ENCODE measurements around the gene EPHB1. TPM values are rescaled to one million over a fixed set of nuclear protein-coding genes. Genes with fewer than 3 reads are reported as not detected.

Gene EPHB1
- total and polyA plus RNA-seq, 8 donors, result 0.02 to 1.4 (median 0.43) TPM

DNA sequence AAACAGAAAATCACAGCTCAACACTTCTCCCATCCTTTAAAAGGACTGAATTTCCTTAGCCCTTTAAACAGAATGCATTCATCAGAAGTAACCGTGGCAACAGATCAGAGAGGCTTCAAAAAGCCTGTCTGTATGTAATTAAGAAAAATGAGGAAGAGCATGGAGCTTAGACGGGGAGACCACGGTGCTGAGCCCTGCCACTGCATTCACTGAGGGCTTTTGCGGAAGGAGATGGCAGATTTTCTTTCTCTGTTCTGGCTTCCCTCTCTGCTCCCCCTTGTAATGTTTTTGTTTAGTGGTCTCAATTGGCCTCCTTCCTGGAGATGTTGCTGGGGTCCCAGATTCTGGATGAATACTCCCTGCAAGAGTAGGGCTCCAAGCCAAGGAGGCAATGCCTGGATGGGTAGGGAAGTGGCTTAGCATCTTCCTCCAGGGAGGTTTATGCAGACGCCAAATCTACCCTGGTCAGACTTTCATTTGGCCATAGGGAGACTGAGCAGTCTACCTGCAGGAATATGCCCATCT is 332.9 kb downstream of the EPHB1 start:
- H3K4me1 ChIP-seq, result no peaks in the 10 kb centered on the region
- no peaks in the 10 kb centered on the region for H3K9me3 ChIP-seq
- intact Hi-C loops (cut with DNase I), result no loop called here
- ATAC-seq (no peak), FAIRE-seq (no peak), DNase-seq (no peak)
- H3K4me3 ChIP-seq, result no peak overlapping the region
- no peaks in the 10 kb centered on the region for H3K36me3 ChIP-seq
- no peak overlapping the region for H3K27ac ChIP-seq
- TF ChIP-seq, protein P1, sequence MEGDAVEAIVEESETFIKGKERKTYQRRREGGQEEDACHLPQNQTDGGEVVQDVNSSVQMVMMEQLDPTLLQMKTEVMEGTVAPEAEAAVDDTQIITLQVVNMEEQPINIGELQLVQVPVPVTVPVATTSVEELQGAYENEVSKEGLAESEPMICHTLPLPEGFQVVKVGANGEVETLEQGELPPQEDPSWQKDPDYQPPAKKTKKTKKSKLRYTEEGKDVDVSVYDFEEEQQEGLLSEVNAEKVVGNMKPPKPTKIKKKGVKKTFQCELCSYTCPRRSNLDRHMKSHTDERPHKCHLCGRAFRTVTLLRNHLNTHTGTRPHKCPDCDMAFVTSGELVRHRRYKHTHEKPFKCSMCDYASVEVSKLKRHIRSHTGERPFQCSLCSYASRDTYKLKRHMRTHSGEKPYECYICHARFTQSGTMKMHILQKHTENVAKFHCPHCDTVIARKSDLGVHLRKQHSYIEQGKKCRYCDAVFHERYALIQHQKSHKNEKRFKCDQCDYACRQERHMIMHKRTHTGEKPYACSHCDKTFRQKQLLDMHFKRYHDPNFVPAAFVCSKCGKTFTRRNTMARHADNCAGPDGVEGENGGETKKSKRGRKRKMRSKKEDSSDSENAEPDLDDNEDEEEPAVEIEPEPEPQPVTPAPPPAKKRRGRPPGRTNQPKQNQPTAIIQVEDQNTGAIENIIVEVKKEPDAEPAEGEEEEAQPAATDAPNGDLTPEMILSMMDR (IDR thresholded peaks at IDR 0.05), result no peak
- no peaks in the 10 kb centered on the region for H3K27me3 ChIP-seq
- WGBS, 2 donors, result 65 to 71% methylated on average over 5 of the region's 5 CpGs

DNA sequence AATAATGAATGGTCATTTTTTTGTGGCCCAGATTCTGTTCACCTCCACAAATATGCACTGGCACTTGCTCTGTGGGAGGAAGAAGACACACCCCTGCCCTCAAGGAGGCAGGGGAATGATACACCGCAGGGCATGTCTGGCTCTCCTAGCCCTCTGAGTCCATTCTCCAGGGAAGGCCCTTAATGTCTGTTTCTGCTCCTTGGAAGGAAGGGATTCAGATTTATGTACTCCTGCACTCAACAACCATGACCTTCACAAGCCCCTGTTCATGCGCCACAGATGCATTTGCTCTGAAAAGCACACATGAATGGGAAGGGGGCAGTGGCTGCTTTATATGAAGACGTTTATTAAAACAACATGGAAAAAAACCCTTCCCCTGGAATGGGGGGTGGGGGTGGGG is 333.8 kb downstream of the EPHB1 start:
- Histone ChIP-seq H3K4me3 (no peak overlapping the region), H3K27ac (no peak overlapping the region), H3K9me3 (no peaks in the 10 kb centered on the region), H3K27me3 (no peaks in the 10 kb centered on the region), H3K4me1 (no peaks in the 10 kb centered on the region), H3K36me3 (no peaks in the 10 kb centered on the region)
- ATAC-seq (no peak), DNase-seq (no peak), FAIRE-seq (no peak)
- 63 to 68% methylated on average over 3 of the region's 3 CpGs for WGBS, 2 donors
- TF ChIP-seq, protein P1 (IDR thresholded peaks at IDR 0.05), result no peak
- intact Hi-C loops (cut with DNase I), result no loop called here

GRCh38 chr3:135131290-135131689 is 336.2 kb downstream of the EPHB1 start:
- ATAC-seq (no peak), FAIRE-seq (no peak), DNase-seq (no peak)
- Histone ChIP-seq H3K9me3 (no peaks in the 10 kb centered on the region), H3K4me1 (no peaks in the 10 kb centered on the region), H3K4me3 (no peak overlapping the region), H3K36me3 (no peaks in the 10 kb centered on the region), H3K27ac (no peak overlapping the region), H3K27me3 (no peaks in the 10 kb centered on the region)
- TF ChIP-seq, protein P1 (IDR thresholded peaks at IDR 0.05), result no peak
- 54 to 68% methylated on average over 7 of the region's 7 CpGs for WGBS, 2 donors
- intact Hi-C loops (cut with DNase I), result no loop called here

GRCh38 chr3:135133905-135134683 is 339.0 kb downstream of the EPHB1 start:
- no peaks in the 10 kb centered on the region for H3K4me1 ChIP-seq
- TF ChIP-seq, protein P1 (IDR thresholded peaks at IDR 0.05), result no peak
- no peak overlapping the region for H3K27ac ChIP-seq
- H3K27me3 ChIP-seq, result no peaks in the 10 kb centered on the region
- WGBS, 2 donors, result 64 to 76% methylated on average over 8 of the region's 8 CpGs
- intact Hi-C loops (cut with DNase I), result no loop called here
- DNase-seq, result no peak
- no peaks in the 10 kb centered on the region for H3K9me3 ChIP-seq
- no peaks in the 10 kb centered on the region for H3K36me3 ChIP-seq
- no peak overlapping the region for H3K4me3 ChIP-seq
- FAIRE-seq, result no peak
- ATAC-seq, result no peak

DNA sequence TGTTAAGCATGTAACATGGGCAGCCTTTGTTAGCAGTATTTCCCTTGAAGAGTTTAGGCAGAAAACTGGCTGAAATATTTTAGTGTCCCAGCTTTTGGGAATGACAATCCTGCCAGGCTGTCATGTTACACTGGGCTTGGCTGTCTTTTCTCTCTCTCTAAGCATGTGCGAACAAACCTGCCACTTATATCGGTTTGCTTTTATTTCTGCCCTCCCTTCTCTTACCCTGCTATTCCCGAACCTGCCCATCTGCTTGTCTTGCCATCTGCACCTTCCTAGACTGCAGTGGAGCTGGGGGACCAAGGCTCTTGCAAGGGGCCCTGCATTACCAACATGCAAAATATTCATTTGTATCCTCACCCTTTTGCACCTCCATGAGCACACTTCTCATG is 339.6 kb downstream of the EPHB1 start:
- ATAC-seq (no peak), DNase-seq (no peak), FAIRE-seq (no peak)
- Histone ChIP-seq H3K4me1 (no peaks in the 10 kb centered on the region), H3K27me3 (no peaks in the 10 kb centered on the region), H3K9me3 (no peaks in the 10 kb centered on the region), H3K36me3 (no peaks in the 10 kb centered on the region), H3K27ac (no peak overlapping the region), H3K4me3 (no peak overlapping the region)
- intact Hi-C loops (cut with DNase I), result no loop called here
- 52 to 70% methylated on average over 3 of the region's 3 CpGs for WGBS, 2 donors
- TF ChIP-seq, protein P1 (IDR thresholded peaks at IDR 0.05), result no peak
